ENCODE data around the gene SYCN.

Gene SYCN

GRCh38 chr19:39168258-39169142 is 35.6 kb downstream of the SYCN start:
- TF ChIP-seq CTCF (IDR thresholded peaks at IDR 0.05) = no peak
- H3K27ac ChIP-seq = no peak overlapping the region
- H3K4me3 ChIP-seq = no peak overlapping the region
- no peaks in the 10 kb centered on the region for H3K27me3 ChIP-seq
- no peak for DNase-seq
- H3K36me3 ChIP-seq = peaks cover 0 to 48% (median 36%) of the 10 kb centered on the region in 3 donors
- H3K4me1 ChIP-seq = peaks cover 0 to 30% (median 0%) of the 10 kb centered on the region in 4 donors
- intact Hi-C loops (cut with DNase I; ENCODE audit: low total_unique reads) = no loop called here
- no peaks in the 10 kb centered on the region for H3K9me3 ChIP-seq

DNA sequence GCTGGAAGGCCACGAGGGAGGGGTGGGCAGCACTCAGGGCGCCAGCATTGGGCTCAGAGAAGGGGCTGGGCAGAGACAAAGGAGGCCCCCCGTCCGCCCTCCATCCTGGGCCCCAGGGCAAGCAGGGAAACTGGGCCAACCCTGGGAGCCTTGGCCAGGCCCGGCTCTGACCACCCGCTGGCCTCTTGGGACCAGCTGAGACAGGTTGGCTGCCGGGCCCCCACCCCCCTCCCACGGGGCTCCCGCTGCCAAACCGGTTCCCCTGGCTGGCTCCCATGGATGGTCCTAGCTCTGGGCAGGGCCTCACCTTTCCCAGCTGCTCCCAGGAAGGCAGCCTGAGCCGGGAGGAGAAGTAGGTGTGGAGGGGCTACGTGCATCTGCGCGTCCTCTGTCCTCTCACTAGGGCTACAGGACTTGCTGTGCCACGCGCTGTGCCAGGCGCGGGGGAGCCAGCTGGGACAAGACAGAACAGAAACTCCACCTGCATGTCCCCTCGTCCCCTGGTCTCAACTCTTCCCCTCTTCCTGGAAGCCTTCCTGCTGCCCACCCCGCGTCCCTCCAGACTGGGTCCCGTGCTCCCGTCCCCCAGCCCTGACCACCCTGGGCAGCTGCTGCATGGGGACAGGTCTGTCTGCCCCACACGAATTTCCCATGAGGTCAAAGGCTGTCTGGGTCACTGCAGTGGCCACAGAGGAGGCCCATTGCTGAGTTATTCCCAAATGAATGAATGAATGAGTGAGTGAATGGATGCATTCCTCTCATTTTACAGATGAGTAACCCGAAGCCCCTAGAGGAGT is 36.4 kb downstream of the SYCN start:
- no peak overlapping the region for H3K27ac ChIP-seq
- peaks cover 0 to 30% (median 0%) of the 10 kb centered on the region in 4 donors for H3K4me1 ChIP-seq
- TF ChIP-seq CTCF (IDR thresholded peaks at IDR 0.05) = no peak
- H3K27me3 ChIP-seq = no peaks in the 10 kb centered on the region
- no peaks in the 10 kb centered on the region for H3K9me3 ChIP-seq
- peaks cover 0 to 40% (median 27%) of the 10 kb centered on the region in 3 donors for H3K36me3 ChIP-seq
- intact Hi-C loops (cut with DNase I; ENCODE audit: low total_unique reads) = no loop called here
- no peak overlapping the region for H3K4me3 ChIP-seq
- no peak for DNase-seq

GRCh38 chr19:39166571-39167391 is 37.3 kb downstream of the SYCN start:
- no peak for TF ChIP-seq CTCF (IDR thresholded peaks at IDR 0.05)
- no peaks in the 10 kb centered on the region for H3K27me3 ChIP-seq
- intact Hi-C loops (cut with DNase I; ENCODE audit: low total_unique reads) = no loop called here
- H3K36me3 ChIP-seq = peaks cover 0 to 31% (median 18%) of the 10 kb centered on the region in 3 donors
- H3K4me3 ChIP-seq = no peak overlapping the region
- H3K9me3 ChIP-seq = no peaks in the 10 kb centered on the region
- DNase-seq = peak in 1 of 2 donors; percentile 37
- H3K27ac ChIP-seq = no peak overlapping the region
- H3K4me1 ChIP-seq = peaks cover 0 to 30% (median 0%) of the 10 kb centered on the region in 4 donors

- no peak for DNase-seq
- Histone ChIP-seq H3K27ac (no peak overlapping the region), H3K27me3 (no peaks in the 10 kb centered on the region), H3K4me3 (no peak overlapping the region), H3K36me3 (peaks cover 0 to 22% (median 13%) of the 10 kb centered on the region in 3 donors), H3K4me1 (peaks cover 0 to 39% (median 4%) of the 10 kb centered on the region in 4 donors), H3K9me3 (no peaks in the 10 kb centered on the region)
- no peak for TF ChIP-seq CTCF (IDR thresholded peaks at IDR 0.05)
- intact Hi-C loops (cut with DNase I; ENCODE audit: low total_unique reads) = no loop called here
Measured at GRCh38 chr19:39165857-39166256, 38.2 kb downstream of the SYCN start.

DNA sequence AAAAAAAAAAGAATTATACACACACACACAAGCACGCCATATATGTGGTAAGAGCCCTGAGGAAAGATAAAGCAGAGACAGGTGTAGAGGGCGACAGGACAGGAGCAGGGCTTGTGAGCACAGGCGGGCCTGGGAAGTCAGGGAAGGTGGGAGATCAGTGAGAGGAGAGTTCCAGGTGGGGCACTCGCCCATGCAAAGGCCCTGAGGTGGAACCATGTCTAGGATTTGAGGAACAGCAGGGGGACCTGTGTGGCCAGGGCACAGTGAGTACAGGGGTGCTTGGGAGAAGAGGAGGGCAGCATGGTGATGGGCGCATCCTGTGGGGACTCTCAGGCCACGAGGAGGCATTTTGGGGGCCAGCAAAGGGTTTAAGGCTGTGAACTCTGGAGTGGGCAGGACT is 39.8 kb downstream of the SYCN start:
- Histone ChIP-seq H3K4me1 (peaks cover 0 to 54% (median 14%) of the 10 kb centered on the region in 4 donors), H3K9me3 (no peaks in the 10 kb centered on the region), H3K4me3 (no peak overlapping the region), H3K27me3 (no peaks in the 10 kb centered on the region), H3K36me3 (peaks cover 0 to 6% (median 0%) of the 10 kb centered on the region in 3 donors), H3K27ac (no peak overlapping the region)
- intact Hi-C loops (cut with DNase I; ENCODE audit: low total_unique reads) = no loop called here
- no peak for TF ChIP-seq CTCF (IDR thresholded peaks at IDR 0.05)
- DNase-seq = no peak
